HG02981 (cell line): ENCODE results near the gene STK32B.

Source experiments
- ATAC-seq: cut with Tn5 transposase; IDR thresholded peaks from one replicate; pipeline ENCODE4 v1.9.1; 2021; ENCODE audit warnings: mild to moderate bottlenecking, moderate library complexity; ENCODE audit not compliant: unreplicated experiment

Gene STK32B

DNA sequence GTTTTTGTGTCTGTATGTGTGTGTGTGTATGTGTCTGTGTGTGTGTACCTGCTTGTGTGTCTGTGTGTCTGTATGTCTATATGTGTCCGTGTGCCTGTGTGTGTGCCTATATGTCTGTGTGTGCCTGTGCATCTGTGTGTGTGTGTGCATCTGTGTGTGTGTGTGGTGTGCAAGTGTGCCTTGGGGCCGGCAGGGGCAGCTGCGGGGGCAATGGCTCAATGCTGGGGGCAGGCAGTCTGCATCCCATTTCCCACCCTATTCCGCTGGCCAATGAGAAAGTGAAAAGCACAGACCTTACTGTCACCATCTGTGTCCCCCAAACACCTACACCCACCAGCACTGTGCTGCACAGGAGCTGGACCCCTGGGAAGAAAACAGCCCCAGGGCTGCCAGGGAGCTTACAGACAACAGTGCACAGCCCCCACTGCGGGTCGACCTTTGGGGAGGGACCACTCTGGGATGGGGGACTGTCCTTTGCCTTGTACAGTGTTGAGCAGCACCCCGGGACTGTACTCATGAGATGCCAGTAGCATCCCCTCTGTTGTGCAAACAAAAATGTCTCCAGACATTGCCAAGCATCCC lies 411.1 kb downstream of the STK32B start:
- ATAC-seq, result no peak

DNA sequence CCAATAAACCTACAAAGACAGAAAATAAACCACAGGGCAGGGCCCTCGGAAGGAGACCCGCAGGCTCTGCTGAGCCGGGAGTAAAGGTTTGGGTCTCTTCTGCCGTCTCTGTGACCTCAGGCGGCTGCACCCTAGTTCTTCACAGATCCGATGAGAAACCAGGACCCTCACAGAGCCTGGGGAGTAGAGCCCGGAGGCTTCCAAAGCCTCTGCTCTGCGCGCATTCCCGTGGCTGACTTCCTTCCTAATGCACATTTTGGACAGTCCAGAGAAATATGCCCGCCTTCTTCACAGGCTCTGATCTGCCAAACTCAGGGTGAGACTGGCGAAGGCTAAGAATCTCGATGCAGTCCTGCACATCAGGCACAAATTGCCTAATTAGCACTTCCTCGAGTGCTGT lies 411.6 kb downstream of the STK32B start:
- ATAC-seq, result no peak

DNA sequence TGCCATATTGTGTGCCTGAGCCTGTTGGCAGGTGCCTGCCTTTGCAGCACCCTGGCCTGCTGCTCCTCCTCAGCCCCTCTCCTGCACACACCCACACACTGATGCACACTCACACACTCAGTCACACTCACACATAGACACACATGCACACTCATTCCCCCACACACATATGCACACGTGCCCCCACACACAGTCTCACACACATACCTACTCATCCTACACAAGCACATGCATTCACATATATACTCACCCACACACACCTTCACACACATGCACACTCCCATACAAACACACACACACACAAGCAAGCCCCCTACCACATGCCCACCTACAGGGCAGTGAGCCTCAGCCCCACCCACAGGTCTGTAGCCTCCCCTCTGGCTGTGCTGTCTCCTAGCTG lies 412.1 kb downstream of the STK32B start:
- no peak for ATAC-seq

DNA sequence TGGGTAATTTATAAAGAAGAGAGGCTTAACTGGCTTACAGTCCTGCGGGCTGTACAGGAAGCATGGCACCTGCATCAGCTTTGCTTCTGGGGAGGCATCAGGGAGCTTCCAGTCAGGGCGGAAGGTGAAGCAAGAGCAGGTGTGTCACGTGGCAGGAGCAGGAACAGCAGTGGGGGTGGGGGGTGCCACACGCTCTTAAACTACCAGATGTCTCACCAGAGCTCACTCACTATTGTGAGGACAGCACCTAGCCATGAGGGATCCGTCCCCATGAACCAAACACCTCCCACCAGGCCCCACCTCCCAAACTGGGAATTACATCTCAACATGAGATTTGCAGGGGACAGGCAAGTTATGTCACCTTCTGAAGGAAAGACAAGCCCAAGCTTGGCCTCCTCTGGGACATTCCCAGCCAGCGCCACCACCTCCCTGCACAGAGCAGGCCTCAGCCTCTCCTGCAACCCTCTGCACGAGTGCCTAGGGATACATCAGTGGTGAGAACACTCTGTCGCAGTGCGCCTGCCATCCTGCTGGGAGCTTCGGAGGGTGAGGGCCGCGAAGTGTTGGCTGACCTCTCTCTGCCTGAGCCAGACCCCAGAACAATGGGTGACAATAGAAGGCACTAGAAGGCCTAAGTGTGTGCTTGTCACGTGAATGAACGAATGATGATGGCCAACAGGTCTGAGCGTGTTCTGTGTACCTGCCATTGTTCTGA lies 412.8 kb downstream of the STK32B start:
- no peak for ATAC-seq

DNA sequence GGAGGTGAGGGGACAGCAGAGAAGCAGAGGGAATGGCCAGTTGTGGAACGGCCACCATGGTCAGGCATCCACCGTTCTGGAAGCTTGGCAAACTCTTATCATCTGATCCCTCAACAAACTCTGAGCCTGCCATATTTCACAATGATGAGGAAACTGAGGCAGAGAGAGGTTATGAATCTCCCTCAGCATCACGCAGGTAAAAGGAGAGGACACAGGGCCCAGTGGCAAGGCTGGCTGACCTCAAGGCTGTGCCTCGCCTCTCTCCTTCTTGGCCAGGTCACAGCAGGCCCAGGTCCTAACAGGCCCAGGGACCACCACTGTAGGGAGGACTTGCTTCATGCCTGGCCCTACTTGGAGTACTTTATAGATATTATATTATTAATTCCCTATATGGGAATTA lies 414.2 kb downstream of the STK32B start:
- ATAC-seq, result no peak

DNA sequence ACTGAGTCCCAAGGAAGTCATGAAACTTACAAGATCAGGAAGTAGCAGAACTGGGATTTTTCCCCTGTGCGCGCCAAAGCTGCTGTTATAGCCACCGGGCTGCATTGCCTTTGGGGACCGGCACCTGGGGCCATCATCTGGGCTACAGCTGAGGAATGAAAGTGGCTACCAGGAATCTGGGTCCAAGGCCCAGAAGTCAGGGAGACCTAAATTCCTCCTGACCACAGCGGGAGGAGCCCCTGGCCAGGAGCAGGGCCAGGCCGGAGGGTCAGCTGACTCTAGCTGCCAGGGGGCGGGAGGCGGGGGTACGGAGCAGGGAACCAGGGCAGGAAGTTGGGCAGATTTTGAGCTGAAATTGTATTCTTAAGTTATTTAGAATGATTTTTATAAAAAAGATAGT lies 414.7 kb downstream of the STK32B start:
- no peak for ATAC-seq

DNA sequence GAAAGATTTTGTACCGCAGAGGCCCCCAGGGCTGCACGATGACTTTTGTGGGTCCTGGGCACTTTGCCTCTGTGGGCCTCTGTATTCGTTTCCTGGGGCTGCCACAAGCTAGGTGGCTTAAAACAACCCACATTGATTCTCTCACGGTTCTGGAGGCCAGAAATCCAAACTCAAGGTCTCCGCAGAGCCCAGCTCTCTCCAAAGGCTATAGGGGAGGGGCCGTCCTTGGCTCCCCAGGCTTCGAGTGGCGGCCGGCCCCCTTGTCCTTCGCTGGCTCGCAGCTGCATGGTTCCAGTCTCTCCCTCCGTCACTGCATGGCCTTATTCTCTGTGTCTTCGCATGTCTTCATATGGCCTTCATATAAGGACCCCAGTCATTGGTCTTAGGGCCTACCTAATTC lies 415.8 kb downstream of the STK32B start:
- ATAC-seq, result no peak

DNA sequence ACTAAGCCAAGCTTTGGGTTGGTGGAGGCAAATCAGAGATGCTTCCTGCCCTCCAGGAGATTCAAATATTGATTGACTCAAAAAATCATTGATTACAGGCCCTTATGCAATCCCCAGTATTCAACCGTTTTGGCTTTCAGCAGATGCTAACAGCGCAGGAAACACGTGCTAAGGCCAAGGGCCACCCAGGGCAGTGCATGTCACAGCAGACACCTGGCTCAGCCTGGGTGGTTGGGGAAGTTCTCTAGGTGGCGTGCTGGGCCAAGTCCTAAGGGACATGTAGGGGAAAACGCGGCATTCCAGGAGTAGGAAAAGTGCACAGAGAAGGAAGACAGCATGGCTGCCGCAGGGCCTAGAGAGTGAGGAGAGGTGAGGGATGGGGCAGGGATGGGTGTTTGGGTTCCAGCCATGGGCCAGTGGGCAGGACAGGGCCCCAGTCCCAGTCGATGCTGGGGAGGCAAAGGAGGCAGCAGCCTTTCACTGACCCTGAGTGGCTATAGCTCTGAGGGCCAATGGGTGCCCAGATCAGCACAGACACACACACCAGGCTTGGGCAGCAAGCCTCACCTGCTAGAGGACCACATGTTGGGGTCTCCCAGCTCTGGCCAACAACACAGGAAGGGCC lies 418.0 kb downstream of the STK32B start:
- no peak for ATAC-seq

DNA sequence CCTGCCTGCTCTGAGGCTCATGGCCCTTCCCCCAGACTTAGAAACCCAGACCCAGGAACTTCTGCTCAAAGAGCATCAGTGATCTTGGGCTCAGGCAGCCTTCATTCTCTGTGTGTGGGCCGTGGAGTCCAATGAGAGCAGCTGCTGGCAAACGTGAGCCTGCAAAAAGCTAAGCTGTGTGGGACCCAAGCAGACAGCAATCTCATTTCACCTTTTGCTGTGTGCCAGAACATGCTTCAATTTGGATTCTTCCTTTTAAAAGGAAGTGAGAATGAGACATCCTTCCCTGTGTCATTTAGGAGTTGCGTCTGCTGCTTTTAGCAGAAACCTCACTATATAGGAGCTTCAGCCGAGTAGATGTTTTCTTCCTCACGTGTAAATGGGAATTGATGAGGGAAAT lies 418.6 kb downstream of the STK32B start:
- no peak for ATAC-seq

DNA sequence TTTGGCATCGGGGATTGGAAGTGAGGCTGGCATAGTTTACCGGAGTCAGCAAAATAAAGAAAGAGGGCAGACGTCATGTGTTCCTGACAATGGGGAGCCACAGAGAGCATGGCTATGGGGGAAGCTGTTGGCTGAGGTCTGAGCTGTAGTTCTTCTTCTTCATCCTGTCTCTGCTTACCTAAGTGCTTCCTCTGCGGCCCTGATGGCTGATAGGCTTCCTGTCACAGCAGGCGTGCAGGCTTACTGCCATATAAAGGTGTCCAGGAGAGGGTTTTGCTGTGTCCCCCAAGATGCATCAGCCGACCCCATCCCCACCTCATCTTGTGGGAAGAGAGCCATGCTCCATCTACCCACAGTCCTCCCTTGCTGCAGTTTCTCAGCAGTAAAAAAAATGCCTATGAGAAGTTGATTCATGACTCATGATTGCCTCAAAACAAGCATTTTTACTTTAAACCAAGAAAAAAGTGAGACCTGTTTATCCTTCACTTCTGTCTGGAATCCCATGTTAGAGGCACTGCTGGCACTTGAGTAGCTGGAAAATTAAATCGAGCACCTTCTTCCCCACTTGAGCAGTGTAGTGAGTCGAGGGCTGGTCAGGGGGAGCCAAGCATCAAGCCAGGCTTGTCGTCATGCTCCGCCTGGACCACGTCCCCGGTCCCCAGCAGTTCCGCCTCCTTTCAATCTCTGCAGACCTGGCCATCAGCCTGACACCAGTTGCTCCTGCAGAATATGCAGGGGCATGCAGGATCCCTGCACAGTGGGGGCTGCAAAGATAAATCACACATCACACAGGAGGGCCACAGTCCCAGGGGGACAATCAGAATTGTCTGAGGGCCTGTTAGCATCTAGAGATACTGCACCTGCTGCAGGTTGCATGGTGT lies 419.3 kb downstream of the STK32B start:
- no peak for ATAC-seq

DNA sequence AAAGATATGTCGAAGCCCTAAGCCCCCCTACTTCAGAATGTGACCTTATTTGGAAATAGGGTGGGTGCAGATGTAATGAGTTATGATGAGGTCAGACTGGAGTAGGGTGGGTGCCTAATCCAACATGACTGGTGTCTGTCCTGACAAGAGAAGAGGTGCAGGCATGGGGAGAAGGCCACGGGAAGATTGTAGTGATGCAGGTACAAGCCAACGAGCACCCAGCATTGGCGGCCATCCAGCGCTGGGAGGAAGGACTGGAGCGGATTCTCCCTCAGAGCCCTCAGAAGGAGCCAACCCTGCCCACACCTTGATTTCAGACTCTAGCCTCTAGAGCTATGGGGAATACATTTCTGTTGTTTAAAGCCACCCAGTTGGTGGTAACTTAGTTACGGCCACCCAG lies 419.9 kb downstream of the STK32B start:
- no peak for ATAC-seq

DNA sequence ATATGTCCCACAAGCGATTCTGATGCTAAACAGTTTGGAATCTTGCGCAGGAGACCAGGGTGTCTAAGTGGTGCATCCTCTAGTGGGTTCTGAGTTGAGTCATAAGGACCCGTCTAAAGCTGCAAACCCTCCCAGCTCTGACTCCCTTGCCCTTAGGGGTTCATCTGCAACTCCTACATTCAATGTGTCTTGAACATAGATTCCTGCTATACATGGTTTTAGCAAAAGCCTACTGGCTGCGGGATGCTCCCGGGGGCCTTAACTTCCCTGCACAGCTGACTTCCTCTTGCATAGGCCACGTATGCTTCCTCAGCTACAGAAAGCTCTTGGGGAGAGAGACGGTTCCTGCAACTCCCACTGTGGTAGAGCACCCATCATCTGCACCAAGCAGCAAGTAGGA lies 420.4 kb downstream of the STK32B start:
- ATAC-seq, result no peak

DNA sequence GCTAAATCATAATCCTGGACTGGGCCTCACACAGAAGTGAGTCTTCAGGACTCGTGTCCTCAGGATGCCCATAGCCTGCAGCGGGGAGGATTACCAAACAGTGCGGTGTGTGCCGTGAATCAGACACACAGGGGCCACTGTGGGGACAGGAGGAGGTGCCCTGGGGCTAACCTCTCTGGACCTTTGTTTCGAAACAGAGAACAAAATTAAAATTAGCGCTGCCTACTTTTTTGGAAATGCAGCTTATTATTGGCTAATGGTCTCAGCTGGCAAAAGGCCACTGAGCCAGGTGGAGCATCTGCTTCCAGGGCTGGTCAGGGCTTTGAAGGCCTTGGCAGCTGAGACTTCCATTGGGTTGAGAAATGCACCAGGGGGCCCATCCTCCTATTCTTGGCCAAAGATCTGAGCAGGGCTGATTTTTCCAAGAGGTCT lies 420.9 kb downstream of the STK32B start:
- ATAC-seq, result no peak

DNA sequence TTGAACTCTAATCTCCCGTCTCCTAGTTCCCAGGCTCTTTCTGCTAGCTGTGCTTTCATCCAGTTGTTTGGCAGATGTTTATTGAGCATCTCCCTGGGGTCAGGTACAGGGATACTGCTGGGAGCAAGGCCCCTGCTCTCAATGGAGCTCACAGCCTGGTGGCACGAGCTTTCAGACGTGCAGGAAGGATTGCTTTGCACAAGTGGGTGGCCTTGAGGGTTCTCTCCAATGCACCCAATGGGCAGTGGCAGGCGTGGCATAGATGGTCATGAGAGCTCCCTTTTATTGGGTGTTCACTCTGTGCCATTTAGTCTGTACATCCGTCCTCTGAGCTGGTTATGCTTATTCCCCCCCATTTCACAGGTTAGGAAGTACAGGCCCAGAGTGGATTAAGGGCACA lies 421.8 kb downstream of the STK32B start:
- ATAC-seq, result no peak

DNA sequence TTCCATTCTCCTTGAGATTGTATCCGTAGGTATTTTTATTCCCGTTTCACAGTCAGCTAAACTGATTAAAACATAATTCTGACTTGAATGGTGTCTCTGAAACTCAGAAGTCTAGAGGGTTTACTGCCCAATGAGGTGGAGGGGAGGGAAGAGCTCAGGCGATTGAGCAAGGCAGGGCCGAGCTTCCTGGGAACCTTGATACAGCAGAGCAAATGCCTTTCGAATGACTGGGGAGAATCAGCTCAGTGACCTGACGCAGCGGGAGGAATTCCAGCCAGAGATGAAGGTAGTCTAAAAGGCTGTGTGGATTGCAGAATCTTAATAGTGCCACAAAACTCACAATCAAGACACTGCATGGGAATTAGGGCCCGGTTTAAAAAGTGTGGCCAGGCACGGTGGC lies 423.5 kb downstream of the STK32B start:
- ATAC-seq, result no peak

DNA sequence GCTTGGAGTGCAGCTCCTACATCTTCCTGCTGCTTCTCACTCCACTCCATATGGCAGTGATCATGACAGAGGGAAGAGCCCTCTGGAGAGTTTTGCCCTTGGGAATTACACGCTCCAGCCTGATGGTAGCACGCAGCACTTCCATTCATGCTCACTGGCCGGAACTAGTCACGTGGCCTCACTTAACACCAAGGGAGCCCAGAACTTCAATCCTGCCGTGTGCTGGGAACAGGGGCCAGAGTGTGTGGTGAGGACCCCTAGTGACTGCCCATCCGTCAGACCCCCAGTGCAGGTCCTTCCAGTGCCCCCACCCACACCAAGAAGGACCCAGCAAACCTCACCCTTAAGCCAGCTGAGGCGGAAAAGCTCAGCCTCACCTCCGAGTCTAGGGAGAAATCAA lies 426.3 kb downstream of the STK32B start:
- ATAC-seq, result no peak

DNA sequence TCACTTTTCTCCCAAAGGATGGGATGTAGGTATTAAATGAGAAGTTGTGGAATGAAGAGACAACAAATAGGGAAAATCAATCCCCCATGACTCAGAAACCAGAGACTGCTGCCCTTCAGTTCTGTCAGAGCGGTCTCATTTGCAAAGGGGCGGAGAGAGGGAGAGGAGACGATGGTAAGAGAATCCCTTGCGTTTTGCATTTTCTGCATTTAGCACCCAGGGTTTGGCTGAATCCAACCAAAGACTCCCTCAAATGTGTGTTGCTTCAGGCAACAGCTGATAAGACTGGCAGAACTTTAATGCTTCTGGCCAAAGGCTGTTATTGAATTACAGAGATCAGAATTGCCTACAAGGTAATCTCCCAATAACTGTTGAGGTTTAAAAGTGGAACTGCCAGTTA lies 426.9 kb downstream of the STK32B start:
- ATAC-seq, result no peak

DNA sequence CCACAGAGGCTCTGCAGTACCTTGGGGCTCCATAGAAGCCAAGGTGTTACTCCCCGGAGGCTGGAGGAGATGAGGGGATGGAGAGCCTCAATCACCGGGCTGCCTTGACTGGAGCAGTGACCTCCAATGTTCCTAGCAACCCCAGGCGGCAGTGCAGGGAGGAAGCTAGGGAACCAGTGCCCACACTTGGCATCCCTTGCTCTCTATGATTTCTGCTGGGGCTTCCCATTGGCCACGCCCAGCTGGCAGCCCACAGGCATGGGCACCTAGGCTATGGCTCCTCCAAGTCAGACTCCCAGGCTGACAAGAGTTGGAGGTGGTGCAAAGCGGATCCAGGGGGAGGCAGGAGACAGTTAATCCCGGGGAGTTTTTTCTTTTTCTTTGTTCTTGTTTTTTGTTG lies 427.4 kb downstream of the STK32B start:
- ATAC-seq, result no peak

DNA sequence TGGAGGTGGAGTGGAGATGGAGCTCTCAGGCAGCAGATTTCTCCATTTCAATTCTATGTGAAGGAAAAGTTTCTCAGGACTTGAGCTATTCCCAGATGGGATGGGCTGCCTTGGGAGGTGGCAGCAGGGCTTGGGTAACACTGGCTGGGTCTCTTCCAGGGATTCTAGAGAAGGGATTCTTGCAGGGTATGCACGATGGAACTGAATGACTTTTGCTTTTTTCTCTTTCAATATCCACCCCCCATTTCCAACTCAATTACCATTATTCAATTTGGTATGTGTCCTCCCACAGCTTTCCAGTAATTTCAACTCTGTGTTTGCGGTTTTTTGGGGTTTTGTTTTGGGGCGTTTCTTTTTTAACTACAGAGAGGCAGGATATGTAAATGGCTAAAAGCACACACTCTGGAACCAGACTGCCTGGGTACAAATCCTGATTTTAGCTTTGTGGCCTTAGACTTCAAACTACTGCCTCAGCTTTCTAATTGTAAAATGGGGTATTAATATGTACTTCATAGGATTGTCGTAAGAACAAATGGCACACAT lies 428.3 kb downstream of the STK32B start:
- no peak for ATAC-seq

DNA sequence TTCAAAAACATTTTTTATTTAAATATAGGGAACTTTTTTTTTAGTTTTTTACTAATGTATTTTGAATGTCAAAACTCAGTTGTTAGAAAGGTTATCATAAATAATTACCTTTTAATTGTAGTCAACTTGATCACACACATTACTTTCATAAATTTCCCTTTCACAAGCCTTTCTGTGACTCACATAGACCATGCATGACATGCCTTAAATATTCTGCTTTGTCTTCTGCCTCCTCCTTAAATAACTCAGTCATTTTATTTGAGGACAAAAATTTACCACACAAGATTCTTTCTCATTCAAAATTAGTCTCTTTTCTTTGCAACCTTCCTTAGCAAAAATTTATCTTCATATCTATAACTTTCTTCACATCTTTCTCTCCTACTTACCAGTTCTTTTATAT lies 437.1 kb downstream of the STK32B start:
- ATAC-seq, result no peak

DNA sequence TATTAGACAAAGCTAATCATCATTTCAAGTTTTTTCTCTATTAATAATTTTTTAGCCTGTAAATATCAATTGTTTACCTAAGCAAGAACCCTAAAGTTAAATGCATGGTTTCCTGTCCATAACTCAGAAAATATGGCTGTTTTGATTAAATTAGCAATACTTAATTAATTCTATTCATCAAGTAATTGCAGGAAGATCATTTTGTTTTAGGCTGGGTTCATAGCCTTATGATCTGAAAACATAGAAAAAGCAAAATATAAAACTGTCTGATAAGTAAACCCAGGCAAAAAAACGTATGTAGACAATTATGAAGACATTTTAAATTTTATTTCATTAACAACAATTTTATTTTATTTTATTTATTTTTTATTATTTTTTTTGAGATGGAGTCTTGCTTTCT lies 438.0 kb downstream of the STK32B start:
- no peak for ATAC-seq
